ENCODE measurements around the gene BANP.

GRCh38 chr16:87947356-87948118 is 3.7 kb upstream of the BANP start:
- TF ChIP-seq, protein P1, sequence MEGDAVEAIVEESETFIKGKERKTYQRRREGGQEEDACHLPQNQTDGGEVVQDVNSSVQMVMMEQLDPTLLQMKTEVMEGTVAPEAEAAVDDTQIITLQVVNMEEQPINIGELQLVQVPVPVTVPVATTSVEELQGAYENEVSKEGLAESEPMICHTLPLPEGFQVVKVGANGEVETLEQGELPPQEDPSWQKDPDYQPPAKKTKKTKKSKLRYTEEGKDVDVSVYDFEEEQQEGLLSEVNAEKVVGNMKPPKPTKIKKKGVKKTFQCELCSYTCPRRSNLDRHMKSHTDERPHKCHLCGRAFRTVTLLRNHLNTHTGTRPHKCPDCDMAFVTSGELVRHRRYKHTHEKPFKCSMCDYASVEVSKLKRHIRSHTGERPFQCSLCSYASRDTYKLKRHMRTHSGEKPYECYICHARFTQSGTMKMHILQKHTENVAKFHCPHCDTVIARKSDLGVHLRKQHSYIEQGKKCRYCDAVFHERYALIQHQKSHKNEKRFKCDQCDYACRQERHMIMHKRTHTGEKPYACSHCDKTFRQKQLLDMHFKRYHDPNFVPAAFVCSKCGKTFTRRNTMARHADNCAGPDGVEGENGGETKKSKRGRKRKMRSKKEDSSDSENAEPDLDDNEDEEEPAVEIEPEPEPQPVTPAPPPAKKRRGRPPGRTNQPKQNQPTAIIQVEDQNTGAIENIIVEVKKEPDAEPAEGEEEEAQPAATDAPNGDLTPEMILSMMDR (IDR thresholded peaks at IDR 0.05) = no peak
- no peak for TF ChIP-seq REST (IDR thresholded peaks at IDR 0.05; ENCODE audit: insufficient read depth in 1 of 2, low read depth in 2 of 2, low read length in 1 of 2)
- no peak for TF ChIP-seq POLR2AphosphoS5 (IDR thresholded peaks at IDR 0.05; ENCODE audit: low read depth, low read length)
